Neuronal stem cell (in vitro differentiated cells): ENCODE results near the gene BRSK2.

Experiments used
- DNase-seq: peaks from one replicate; pipeline ENCODE4 v3.0.0-alpha.2; 2013; ENCODE audit warnings: low spot score
- H2AFZ ChIP-seq: one replicate; pipeline ENCODE4 v1.6.1; 2013; ENCODE audit warnings: mild to moderate bottlenecking, low read length, inconsistent platforms
- H2AK5ac ChIP-seq: 2 replicates; pipeline ENCODE4 v1.6.1; 2013; ENCODE audit warnings: low read depth, mild to moderate bottlenecking, inconsistent platforms, low read length, moderate library complexity, mixed read lengths
- H2BK120ac ChIP-seq: 2 replicates; pipeline ENCODE4 v1.6.1; 2013; ENCODE audit warnings: low read depth, mild to moderate bottlenecking, inconsistent platforms, low read length, moderate library complexity, mixed read lengths
- H2BK12ac ChIP-seq: one replicate; pipeline ENCODE4 v1.6.1; 2013; ENCODE audit warnings: low read length, inconsistent platforms
- H2BK15ac ChIP-seq: 2 replicates; pipeline ENCODE4 v1.6.1; 2013; ENCODE audit warnings: mild to moderate bottlenecking, low read length, inconsistent platforms, mixed read lengths
- H2BK5ac ChIP-seq: one replicate; pipeline ENCODE4 v1.6.1; 2013; ENCODE audit warnings: inconsistent platforms, mild to moderate bottlenecking, low read length, moderate library complexity
- H3K14ac ChIP-seq: one replicate; pipeline ENCODE4 v1.6.1; 2013; ENCODE audit warnings: low read length, inconsistent platforms
- H3K18ac ChIP-seq: 2 replicates; pipeline ENCODE4 v1.6.1; 2013; ENCODE audit warnings: low read length, inconsistent platforms
- H3K23ac ChIP-seq: 2 replicates; pipeline ENCODE4 v1.6.1; 2013; ENCODE audit warnings: low read depth, mild to moderate bottlenecking, mixed read lengths, low read length, inconsistent platforms; ENCODE audit not compliant: poor library complexity
- H3K27ac ChIP-seq: replicated peaks from 3 replicates; pipeline ENCODE4 v1.5.1; 2013; ENCODE audit warnings: low read length, inconsistent platforms
- H3K27me3 ChIP-seq, 3 experiments: 2 replicates each; pipeline ENCODE4 v1.6.1; 2013; ENCODE audit warnings: low read length in 3 of 3, mild to moderate bottlenecking in 2 of 3, inconsistent platforms in 1 of 3, low read depth in 1 of 3, mixed read lengths in 1 of 3, moderate library complexity in 1 of 3; ENCODE audit not compliant: control insufficient read depth in 3 of 3, insufficient read depth in 3 of 3
- H3K36me3 ChIP-seq, 2 donors: replicated peaks in 1 of 2; 2 replicates each; pipeline ENCODE4 v1.6.1; 2013; ENCODE audit warnings: low read length in 2 of 2; ENCODE audit not compliant: control insufficient read depth in 2 of 2, insufficient read depth in 2 of 2
- H3K4ac ChIP-seq: 2 replicates; pipeline ENCODE4 v1.6.1; 2013; ENCODE audit warnings: inconsistent platforms, mild to moderate bottlenecking, low read length, moderate library complexity
- H3K4me1 ChIP-seq, 2 donors: 1 replicate in 1 of 2; 2 replicates in 1 of 2; pipeline ENCODE4 v1.6.1; 2013; ENCODE audit warnings: low read length in 2 of 2, low read depth in 1 of 2; ENCODE audit not compliant: control insufficient read depth in 2 of 2, insufficient read depth in 1 of 2
- H3K4me2 ChIP-seq: one replicate; pipeline ENCODE4 v1.6.1; 2013; ENCODE audit warnings: mild to moderate bottlenecking, low read length, inconsistent platforms; ENCODE audit not compliant: insufficient read depth, poor library complexity, severe bottlenecking
- H3K4me3 ChIP-seq, 2 donors: 2 replicates each; pipeline ENCODE4 v1.5.1; 2013; ENCODE audit warnings: low read length in 2 of 2, mild to moderate bottlenecking in 2 of 2, inconsistent platforms in 1 of 2, moderate library complexity in 1 of 2
- H3K79me1 ChIP-seq: one replicate; pipeline ENCODE4 v1.6.1; 2013; ENCODE audit warnings: low read depth, mild to moderate bottlenecking, inconsistent platforms, low read length, moderate library complexity
- H3K9ac ChIP-seq: one replicate; pipeline ENCODE4 v1.6.1; 2013; ENCODE audit warnings: mild to moderate bottlenecking, low read depth, low read length, inconsistent platforms; ENCODE audit not compliant: poor library complexity
- H3K9me3 ChIP-seq, 2 donors: replicated peaks in 1 of 2; 2 replicates each; pipeline versions ENCODE3 to v1.6.1; 2013; ENCODE audit warnings: low read length in 2 of 2, mild to moderate bottlenecking in 2 of 2, inconsistent platforms in 1 of 2, low read depth in 1 of 2, mixed read lengths in 1 of 2, moderate library complexity in 1 of 2; ENCODE audit not compliant: control insufficient read depth in 2 of 2, insufficient read depth in 1 of 2
- H4K8ac ChIP-seq: one replicate; pipeline ENCODE4 v1.6.1; 2013; ENCODE audit warnings: low read depth, mild to moderate bottlenecking, inconsistent platforms, low read length, moderate library complexity
- H4K91ac ChIP-seq: one replicate; pipeline ENCODE4 v1.6.1; 2013; ENCODE audit warnings: low read length, low read depth, mild to moderate bottlenecking, inconsistent platforms; ENCODE audit not compliant: poor library complexity
- WGBS, 2 donors: extraction: QIAGEN DNeasy Blood & Tissue Kit; methylation state at CpG; one replicate each; pipeline ENCODE4 v1.1.7; 2013; ENCODE audit warnings: missing lambda C conversion rate in 2 of 2, mixed read lengths in 1 of 2; ENCODE audit not compliant: insufficient read length in 2 of 2, insufficient replicate concordance in 1 of 2; ENCODE audit errors: extremely low coverage in 2 of 2; 5-methylcytosine and 5-hydroxymethylcytosine counted together

The BRSK2 gene

DNA sequence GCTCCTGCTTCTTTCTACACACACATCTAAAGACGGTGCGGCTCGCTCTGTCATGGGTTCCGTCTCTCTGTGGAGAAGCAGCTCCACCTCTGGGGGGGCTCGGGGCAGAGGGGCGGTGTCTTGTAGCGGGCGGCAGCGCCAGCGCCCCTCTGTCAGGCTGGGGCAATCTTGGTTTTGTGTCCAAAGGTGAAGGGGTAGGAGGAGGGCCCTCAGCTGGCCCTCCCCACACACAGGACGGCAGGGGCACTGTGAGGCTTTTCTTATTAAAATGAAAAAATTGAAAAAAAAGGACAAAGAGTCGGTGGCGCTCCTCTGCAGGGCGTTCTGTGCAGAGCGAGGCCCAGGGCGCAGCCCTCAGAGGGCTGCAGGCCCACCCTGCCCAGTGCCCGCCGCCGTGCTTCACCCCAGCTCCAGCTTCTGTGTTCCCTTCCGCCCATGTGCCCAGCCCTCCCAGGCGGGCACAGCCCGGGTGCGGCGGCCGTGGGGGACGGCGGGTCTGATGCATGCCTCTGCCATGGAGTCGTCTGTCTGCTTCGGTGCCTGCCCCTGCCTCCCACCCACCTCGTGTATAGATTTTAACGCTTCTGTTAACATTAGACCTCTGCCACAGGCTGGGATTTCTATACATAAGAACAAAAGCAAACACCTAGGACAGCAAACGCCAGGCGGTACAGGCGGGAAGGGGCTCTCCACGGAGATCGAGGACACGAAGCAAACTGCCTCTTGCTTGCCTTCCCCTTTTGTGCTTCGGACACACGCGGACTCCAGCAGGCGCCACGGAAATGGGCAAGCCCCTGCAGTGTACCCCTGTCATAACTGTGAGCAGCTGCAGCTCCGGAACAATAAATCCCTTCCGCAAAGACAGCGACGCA, 72.3 kb downstream of the BRSK2 start:
- Histone ChIP-seq H3K9me3 (peaks cover 8 to 9% of the 10 kb centered on the region in 2 donors), H3K14ac (no peak overlapping the region), H3K79me1 (peaks cover 2% of the 10 kb centered on the region), H4K8ac (no peak overlapping the region), H2BK12ac (no peak overlapping the region), H3K27me3 (no peaks in the 10 kb centered on the region), H3K4me1 (peaks cover 0 to 13% of the 10 kb centered on the region in 2 donors), H2AK5ac (no peak overlapping the region), H2BK15ac (no peak overlapping the region), H3K23ac (no peak overlapping the region), H3K9ac (no peak overlapping the region), H2BK120ac (no peak overlapping the region), H2BK5ac (peak overlapping the region; percentile 13), H4K91ac (no peak overlapping the region), H3K4ac (no peak overlapping the region), H3K36me3 (peaks cover 16 to 32% of the 10 kb centered on the region in 2 donors), H2AFZ (no peak overlapping the region), H3K18ac (peak overlapping the region; percentile 27), H3K4me3 (no peak overlapping the region), H3K4me2 (no peak overlapping the region), H3K27ac (no peak overlapping the region)
- WGBS, 2 donors, result no CpG with 5 or more reads among the region's 46 CpGs
- no peak for DNase-seq

DNA sequence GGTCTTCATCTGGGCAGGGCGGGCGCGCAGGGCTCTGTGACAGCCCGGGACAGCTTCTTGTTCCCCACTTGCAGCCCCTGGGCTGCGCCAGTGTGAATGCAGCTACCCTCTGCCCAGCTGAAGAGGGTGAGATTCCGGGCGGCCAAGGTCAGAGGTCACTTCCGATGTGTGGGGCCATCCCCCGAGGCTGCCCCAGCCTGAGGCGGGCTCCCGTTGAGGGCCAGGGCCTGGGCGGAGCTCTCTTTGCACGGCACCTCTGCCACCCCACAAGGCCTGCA, 72.9 kb downstream of the BRSK2 start:
- Histone ChIP-seq H3K27me3 (no peaks in the 10 kb centered on the region), H3K18ac (peak overlapping the region; percentile 27), H2AFZ (no peak overlapping the region), H4K91ac (no peak overlapping the region), H3K14ac (no peak overlapping the region), H2AK5ac (no peak overlapping the region), H4K8ac (no peak overlapping the region), H3K23ac (no peak overlapping the region), H3K4me3 (no peak overlapping the region), H3K27ac (no peak overlapping the region), H3K9ac (peak overlapping the region; percentile 44), H3K4me1 (peaks cover 0 to 19% of the 10 kb centered on the region in 2 donors), H2BK120ac (no peak overlapping the region), H3K9me3 (peaks cover 8 to 9% of the 10 kb centered on the region in 2 donors), H3K4me2 (no peak overlapping the region), H2BK15ac (no peak overlapping the region), H3K4ac (no peak overlapping the region), H3K79me1 (peaks cover 2% of the 10 kb centered on the region), H2BK5ac (peak overlapping the region; percentile 13), H2BK12ac (no peak overlapping the region), H3K36me3 (peaks cover 12 to 27% of the 10 kb centered on the region in 2 donors)
- DNase-seq, result no peak
- no CpG with 5 or more reads among the region's 13 CpGs for WGBS, 2 donors

DNA sequence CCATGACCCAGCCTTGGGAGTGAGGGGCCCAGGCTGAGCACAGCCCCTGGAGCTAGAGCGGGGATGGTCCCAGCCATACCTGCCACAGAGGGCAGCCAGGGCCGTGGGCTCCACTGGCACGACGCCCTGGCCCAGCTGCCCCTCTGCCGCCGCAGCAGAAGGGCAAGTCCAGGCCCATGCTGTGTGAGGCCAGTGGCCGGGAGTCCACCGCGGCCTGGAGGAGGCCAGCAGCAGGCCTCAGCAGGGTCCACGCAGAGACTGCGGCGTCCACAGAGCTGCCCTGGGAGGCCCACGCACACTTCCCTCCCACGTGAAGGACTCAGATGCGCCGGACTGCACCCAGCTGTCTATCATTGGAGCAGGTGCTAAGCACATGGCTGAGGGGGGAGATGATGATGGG, 73.3 kb downstream of the BRSK2 start:
- Histone ChIP-seq H3K27ac (no peak overlapping the region), H3K23ac (no peak overlapping the region), H3K36me3 (peaks cover 12 to 27% of the 10 kb centered on the region in 2 donors), H3K79me1 (peaks cover 2% of the 10 kb centered on the region), H2BK15ac (no peak overlapping the region), H3K4me1 (peaks cover 0 to 16% of the 10 kb centered on the region in 2 donors), H2AK5ac (no peak overlapping the region), H3K9me3 (peaks cover 8 to 9% of the 10 kb centered on the region in 2 donors), H3K9ac (peak overlapping the region; percentile 44), H3K4me2 (no peak overlapping the region), H3K18ac (peak overlapping the region; percentile 67), H2BK12ac (peak overlapping the region; percentile 73), H3K4me3 (peak overlapping the region in 1 of 2 donors; percentile 9), H2BK5ac (no peak overlapping the region), H2BK120ac (no peak overlapping the region), H4K91ac (no peak overlapping the region), H3K27me3 (no peaks in the 10 kb centered on the region), H3K4ac (no peak overlapping the region), H4K8ac (no peak overlapping the region), H3K14ac (no peak overlapping the region), H2AFZ (no peak overlapping the region)
- WGBS, 2 donors, result no CpG with 5 or more reads among the region's 16 CpGs
- no peak for DNase-seq

GRCh38 chr11:1466784-1467183, 77.0 kb downstream of the BRSK2 start:
- H2BK5ac ChIP-seq, result no peak overlapping the region
- peaks cover 0 to 11% of the 10 kb centered on the region in 2 donors for H3K4me1 ChIP-seq
- H3K14ac ChIP-seq, result no peak overlapping the region
- no peaks in the 10 kb centered on the region for H3K27me3 ChIP-seq
- no peak overlapping the region for H4K91ac ChIP-seq
- H2BK12ac ChIP-seq, result no peak overlapping the region
- H3K18ac ChIP-seq, result peak overlapping the region; percentile 64
- H3K27ac ChIP-seq, result no peak overlapping the region
- no peak overlapping the region for H3K4ac ChIP-seq
- H3K9me3 ChIP-seq, result peaks cover 8 to 9% of the 10 kb centered on the region in 2 donors
- no peak overlapping the region for H2BK15ac ChIP-seq
- H3K23ac ChIP-seq, result no peak overlapping the region
- H2BK120ac ChIP-seq, result no peak overlapping the region
- no peak overlapping the region for H3K4me3 ChIP-seq
- peak overlapping the region; percentile 43 for H4K8ac ChIP-seq
- DNase-seq, result no peak
- H3K79me1 ChIP-seq, result peaks cover 4% of the 10 kb centered on the region
- H3K4me2 ChIP-seq, result no peak overlapping the region
- H3K9ac ChIP-seq, result no peak overlapping the region
- WGBS, 2 donors, result no CpG with 5 or more reads among the region's 16 CpGs
- no peak overlapping the region for H2AFZ ChIP-seq
- peaks cover 13 to 21% of the 10 kb centered on the region in 2 donors for H3K36me3 ChIP-seq
- peak overlapping the region; percentile 46 for H2AK5ac ChIP-seq
